SK-N-SH treated with all-trans-retinoic acid at 6 μM for 48 hours (cell line): ENCODE data around the gene DDX54.

Source experiments
- ATAC-seq: fragments of 200-7000 bp; cut with Tn5 transposase; 3 replicates; pipeline ENCODE4 v1.9.1; 2020; ENCODE audit warnings: mild to moderate bottlenecking, moderate library complexity
- ARNTL ChIP-seq: fragments of 450-650 bp; formaldehyde crosslinking; IDR thresholded peaks from 2 replicates; pipeline ENCODE4 v1.5.0; 2020; ENCODE audit warnings: low read depth, mild to moderate bottlenecking, moderate library complexity, borderline replicate concordance
- BACH2 ChIP-seq: fragments of 250-450 bp; sonication (Bioruptor Pico); IDR thresholded peaks from 2 replicates; pipeline ENCODE4 v1.9.0; 2021; ENCODE audit warnings: mild to moderate bottlenecking, borderline replicate concordance
- CREB5 ChIP-seq: fragments of 250-450 bp; sonication (Bioruptor Pico); IDR thresholded peaks from 2 replicates; pipeline ENCODE4 v1.5.1; 2020; ENCODE audit warnings: low read depth, mild to moderate bottlenecking, moderate library complexity
- CSDC2 ChIP-seq: fragments of 250-450 bp; sonication (Bioruptor Pico); IDR thresholded peaks from 2 replicates; pipeline ENCODE4 v1.5.0; 2020; ENCODE audit warnings: mild to moderate bottlenecking, moderate library complexity
- CSRNP3 ChIP-seq: fragments of 250-450 bp; sonication (Bioruptor Pico); IDR thresholded peaks from 2 replicates; pipeline ENCODE4 v1.5.1; 2021; ENCODE audit warnings: mild to moderate bottlenecking, moderate library complexity
- ESRRG ChIP-seq: fragments of 250-450 bp; sonication (Bioruptor Pico); IDR thresholded peaks from 2 replicates; pipeline ENCODE4 v1.6.1; 2021; ENCODE audit warnings: mild to moderate bottlenecking
- GLIS3 ChIP-seq: fragments of 250-450 bp; sonication (Bioruptor Pico); IDR thresholded peaks from 2 replicates; pipeline ENCODE4 v1.5.0; 2020; ENCODE audit warnings: mild to moderate bottlenecking, moderate library complexity
- OSR1 ChIP-seq: fragments of 250-450 bp; sonication (Bioruptor Pico); IDR thresholded peaks from 2 replicates; pipeline ENCODE4 v1.8.0; 2022; ENCODE audit warnings: moderate library complexity, mild to moderate bottlenecking, inconsistent platforms
- PATZ1 ChIP-seq: fragments of 250-450 bp; sonication (Bioruptor Pico); IDR thresholded peaks from 2 replicates; pipeline ENCODE4 v1.8.0; 2020; ENCODE audit warnings: mild to moderate bottlenecking, moderate library complexity, borderline replicate concordance
- PPARA ChIP-seq: fragments of 250-450 bp; sonication (Bioruptor Pico); IDR thresholded peaks from 2 replicates; pipeline ENCODE4 v1.5.0; 2020; ENCODE audit warnings: mild to moderate bottlenecking, borderline replicate concordance
- RARB ChIP-seq: fragments of 250-450 bp; sonication (Bioruptor Pico); IDR thresholded peaks from 2 replicates; pipeline ENCODE4 v1.8.0; 2021; ENCODE audit warnings: mild to moderate bottlenecking, moderate library complexity
- SNAI2 ChIP-seq: fragments of 250-450 bp; sonication (Bioruptor Pico); IDR thresholded peaks from 2 replicates; pipeline ENCODE4 v1.5.0; 2020; ENCODE audit warnings: mild to moderate bottlenecking, moderate library complexity
- TCF4 ChIP-seq: fragments of 250-450 bp; sonication (Bioruptor Pico); IDR thresholded peaks from 2 replicates; pipeline ENCODE4 v1.8.0; 2021; ENCODE audit warnings: mild to moderate bottlenecking, moderate library complexity, borderline replicate concordance
- TSHZ2 ChIP-seq: fragments of 250-450 bp; sonication (Bioruptor Pico); IDR thresholded peaks from 2 replicates; pipeline ENCODE4 v1.5.0; 2020; ENCODE audit warnings: mild to moderate bottlenecking, moderate library complexity
- ZFP3 ChIP-seq: fragments of 250-450 bp; sonication (Bioruptor Pico); IDR thresholded peaks from 2 replicates; pipeline ENCODE4 v1.5.0; 2020; ENCODE audit warnings: mild to moderate bottlenecking, moderate library complexity
- ZFP30 ChIP-seq: fragments of 450-650 bp; formaldehyde crosslinking; IDR thresholded peaks from 2 replicates; pipeline ENCODE4 v1.5.0; 2022; ENCODE audit warnings: mild to moderate bottlenecking, moderate library complexity
- ZNF565 ChIP-seq: fragments of 450-650 bp; formaldehyde crosslinking; conservative IDR thresholded peaks from 2 replicates; pipeline ENCODE4 v1.5.0; 2020; ENCODE audit warnings: low read depth, mild to moderate bottlenecking, moderate library complexity
- ZNF70 ChIP-seq: fragments of 450-650 bp; formaldehyde crosslinking; IDR thresholded peaks from 2 replicates; pipeline ENCODE4 v1.5.0; 2020; ENCODE audit warnings: mild to moderate bottlenecking, moderate library complexity
- ZNF8 ChIP-seq: fragments of 450-650 bp; formaldehyde crosslinking; IDR thresholded peaks from 2 replicates; pipeline ENCODE4 v1.5.0; 2020; ENCODE audit warnings: mild to moderate bottlenecking, moderate library complexity

Gene DDX54

GRCh38 chr12:113111247-113111646 is 74.0 kb downstream of the DDX54 start (continued):
- TF ChIP-seq PATZ1 (CRISPR knock-in tag): no peak
- TF ChIP-seq, all 23 proteins: peak for 0

GRCh38 chr12:113109872-113110599 is 75.2 kb downstream of the DDX54 start:
- no peak for TF ChIP-seq ZNF70 (CRISPR knock-in tag)
- TF ChIP-seq GLIS3 (CRISPR knock-in tag): no peak
- no peak for TF ChIP-seq PATZ1 (CRISPR knock-in tag)
- TF ChIP-seq TSHZ2 (CRISPR knock-in tag): no peak
- ATAC-seq: no peak

- no peak for TF ChIP-seq ZFP30 (CRISPR knock-in tag)
- TF ChIP-seq TSHZ2 (CRISPR knock-in tag): no peak
- no peak for TF ChIP-seq ARNTL
- TF ChIP-seq BACH2 (CRISPR knock-in tag): no peak
- no peak for TF ChIP-seq CSDC2 (CRISPR knock-in tag)
- no peak for TF ChIP-seq ZNF565 (CRISPR knock-in tag)
- TF ChIP-seq PPARA (CRISPR knock-in tag): no peak
- TF ChIP-seq ZNF70 (CRISPR knock-in tag): no peak
- no peak for ATAC-seq
Measured at GRCh38 chr12:113109360-113109759, 75.9 kb downstream of the DDX54 start.

- ATAC-seq: no peak
- TF ChIP-seq ZFP3: no peak
- no peak for TF ChIP-seq ESRRG (CRISPR knock-in tag)
- TF ChIP-seq CSRNP3 (CRISPR knock-in tag): no peak
- no peak for TF ChIP-seq OSR1
- TF ChIP-seq ZNF8 (CRISPR knock-in tag): no peak
- no peak for TF ChIP-seq ZNF70 (CRISPR knock-in tag)
- no peak for TF ChIP-seq ZFP30 (CRISPR knock-in tag)
- TF ChIP-seq CREB5 (CRISPR knock-in tag): no peak
- no peak for TF ChIP-seq RARB (CRISPR knock-in tag)
- no peak for TF ChIP-seq SNAI2 (CRISPR knock-in tag)
- TF ChIP-seq BACH2 (CRISPR knock-in tag): no peak
- TF ChIP-seq TCF4: no peak
- TF ChIP-seq TSHZ2 (CRISPR knock-in tag): no peak
- no peak for TF ChIP-seq ZNF565 (CRISPR knock-in tag)
- TF ChIP-seq PPARA (CRISPR knock-in tag): no peak
Measured at GRCh38 chr12:113108308-113108707, 77.0 kb downstream of the DDX54 start.
